ENCODE measurements around the gene FRAT1. TPM values are rescaled to one million over a fixed set of nuclear protein-coding genes. Genes with fewer than 3 reads are reported as not detected.

The FRAT1 gene
- polyA plus RNA-seq, 1 of the 3 experiments (the other 2 are of a cell fraction), result 1.8 TPM

- H3K9me3 ChIP-seq, result no peaks in the 10 kb centered on the region
- peaks cover 7 to 74% of the 10 kb centered on the region in 2 experiments for H3K36me3 ChIP-seq (replicated peaks in 1 of 2; ENCODE audit: control insufficient read depth in 1 of 2, insufficient read depth in 2 of 2, low read length in 1 of 2)
- no peaks in the 10 kb centered on the region for H3F3A ChIP-seq (replicated peaks; ENCODE audit: insufficient read depth)
- no peak overlapping the region for H3K27ac ChIP-seq (ENCODE audit: low read depth in 2 of 2, low read length in 1 of 2)
- no peak overlapping the region for H3K9ac ChIP-seq
- H3K4me2 ChIP-seq, result no peak overlapping the region
- TF ChIP-seq TAF1 (IDR thresholded peaks at IDR 0.05; ENCODE audit: borderline replicate concordance, low read depth, low read length) (no peak), YY1 (IDR thresholded peaks at IDR 0.05; ENCODE audit: low read depth) (no peak), MXI1 (IDR thresholded peaks at IDR 0.05; ENCODE audit: low read depth, low read length) (no peak), EP300 (IDR thresholded peaks at IDR 0.05; ENCODE audit: borderline replicate concordance in 1 of 2, low read depth in 1 of 2, low read length in 1 of 2) (no peak), NFIC (IDR thresholded peaks at IDR 0.05; ENCODE audit: borderline replicate concordance) (no peak), FOXM1 (IDR thresholded peaks at IDR 0.05; ENCODE audit: low read depth) (no peak), RFX5 (IDR thresholded peaks at IDR 0.05; ENCODE audit: low read length) (no peak), SMC3 (IDR thresholded peaks at IDR 0.05; ENCODE audit: low read depth, low read length) (no peak), RXRA (IDR thresholded peaks at IDR 0.05; ENCODE audit: borderline replicate concordance, low read depth) (no peak), GABPA (IDR thresholded peaks at IDR 0.05; ENCODE audit: low read depth) (no peak), ELF1 (IDR thresholded peaks at IDR 0.05) (no peak), EZH2phosphoT487 (IDR thresholded peaks at IDR 0.05; ENCODE audit: borderline replicate concordance, low read depth) (no peak), SIN3A (IDR thresholded peaks at IDR 0.05; ENCODE audit: borderline replicate concordance, low read depth, low read length) (no peak), PBX3 (IDR thresholded peaks at IDR 0.05) (no peak)
- TF ChIP-seq, protein P1, sequence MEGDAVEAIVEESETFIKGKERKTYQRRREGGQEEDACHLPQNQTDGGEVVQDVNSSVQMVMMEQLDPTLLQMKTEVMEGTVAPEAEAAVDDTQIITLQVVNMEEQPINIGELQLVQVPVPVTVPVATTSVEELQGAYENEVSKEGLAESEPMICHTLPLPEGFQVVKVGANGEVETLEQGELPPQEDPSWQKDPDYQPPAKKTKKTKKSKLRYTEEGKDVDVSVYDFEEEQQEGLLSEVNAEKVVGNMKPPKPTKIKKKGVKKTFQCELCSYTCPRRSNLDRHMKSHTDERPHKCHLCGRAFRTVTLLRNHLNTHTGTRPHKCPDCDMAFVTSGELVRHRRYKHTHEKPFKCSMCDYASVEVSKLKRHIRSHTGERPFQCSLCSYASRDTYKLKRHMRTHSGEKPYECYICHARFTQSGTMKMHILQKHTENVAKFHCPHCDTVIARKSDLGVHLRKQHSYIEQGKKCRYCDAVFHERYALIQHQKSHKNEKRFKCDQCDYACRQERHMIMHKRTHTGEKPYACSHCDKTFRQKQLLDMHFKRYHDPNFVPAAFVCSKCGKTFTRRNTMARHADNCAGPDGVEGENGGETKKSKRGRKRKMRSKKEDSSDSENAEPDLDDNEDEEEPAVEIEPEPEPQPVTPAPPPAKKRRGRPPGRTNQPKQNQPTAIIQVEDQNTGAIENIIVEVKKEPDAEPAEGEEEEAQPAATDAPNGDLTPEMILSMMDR (IDR thresholded peaks at IDR 0.05), result no peak
- TF ChIP-seq, protein P2, sequence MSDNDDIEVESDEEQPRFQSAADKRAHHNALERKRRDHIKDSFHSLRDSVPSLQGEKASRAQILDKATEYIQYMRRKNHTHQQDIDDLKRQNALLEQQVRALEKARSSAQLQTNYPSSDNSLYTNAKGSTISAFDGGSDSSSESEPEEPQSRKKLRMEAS (IDR thresholded peaks at IDR 0.05; ENCODE audit: low read depth), result no peak
- TF ChIP-seq, protein P3, sequence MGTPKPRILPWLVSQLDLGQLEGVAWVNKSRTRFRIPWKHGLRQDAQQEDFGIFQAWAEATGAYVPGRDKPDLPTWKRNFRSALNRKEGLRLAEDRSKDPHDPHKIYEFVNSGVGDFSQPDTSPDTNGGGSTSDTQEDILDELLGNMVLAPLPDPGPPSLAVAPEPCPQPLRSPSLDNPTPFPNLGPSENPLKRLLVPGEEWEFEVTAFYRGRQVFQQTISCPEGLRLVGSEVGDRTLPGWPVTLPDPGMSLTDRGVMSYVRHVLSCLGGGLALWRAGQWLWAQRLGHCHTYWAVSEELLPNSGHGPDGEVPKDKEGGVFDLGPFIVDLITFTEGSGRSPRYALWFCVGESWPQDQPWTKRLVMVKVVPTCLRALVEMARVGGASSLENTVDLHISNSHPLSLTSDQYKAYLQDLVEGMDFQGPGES (IDR thresholded peaks at IDR 0.05; ENCODE audit: low read depth, low read length), result no peak
- no peaks in the 10 kb centered on the region for H3K9me2 ChIP-seq
- 89% methylated on average over 19 of the region's 19 CpGs for WGBS (ENCODE audit: low lambda C conversion rate)
- H3K4me3 ChIP-seq (ENCODE audit: low read depth in 2 of 2, low read length in 1 of 2), result no peak overlapping the region
- H2AFZ ChIP-seq (ENCODE audit: low read depth), result no peak overlapping the region
- DNase-seq, result no peak
- ChIA-PET CTCF (no interaction called here), POLR2A (no interaction called here)
- no peaks in the 10 kb centered on the region for H4K20me1 ChIP-seq (ENCODE audit: insufficient read depth)
- H3K27me3 ChIP-seq (ENCODE audit: insufficient read depth), result no peaks in the 10 kb centered on the region
- H3K79me2 ChIP-seq (ENCODE audit: insufficient read depth), result no peaks in the 10 kb centered on the region
- H3K4me1 ChIP-seq (ENCODE audit: control insufficient read depth in 1 of 2, insufficient read depth in 2 of 2, low read depth in 1 of 2, low read length in 1 of 2), result no peaks in the 10 kb centered on the region
These were observed 46.8 kb downstream of the FRAT1 start for GRCh38 chr10:97365761-97366351.

Measured in SK-N-SH (cell line).